Stimulated activated CD4-positive, alpha-beta T cell treated with anti-CD3 and anti-CD28 coated beads, Interleukin-15, amount 100 ng/mL, for 1 hour (primary cell): ENCODE measurements around the gene CENPL.

Experiments
- DNase-seq, 2 donors: peaks; one replicate each; pipeline ENCODE4 v3.0.0-alpha.2; 2020; ENCODE audit warnings: low read depth in 1 of 2, low spot score in 1 of 2

Gene CENPL

GRCh38 chr1:173758980-173759379 lies 65.7 kb downstream of the CENPL start:
- DNase-seq = no peak

- no peak for DNase-seq
These were observed 66.6 kb downstream of the CENPL start for GRCh38 chr1:173758110-173758509.

GRCh38 chr1:173757666-173758065 lies 67.0 kb downstream of the CENPL start:
- DNase-seq = no peak

GRCh38 chr1:173753830-173754229 lies 70.9 kb downstream of the CENPL start:
- no peak for DNase-seq
